ENCODE data around the gene TEX10. TPM values are rescaled to one million over a fixed set of nuclear protein-coding genes. Genes with fewer than 3 reads are reported as not detected.

The TEX10 gene
- total RNA-seq, 4 donors from 2014 or later: 10.0 to 19.0 (median 13.7) TPM

DNA sequence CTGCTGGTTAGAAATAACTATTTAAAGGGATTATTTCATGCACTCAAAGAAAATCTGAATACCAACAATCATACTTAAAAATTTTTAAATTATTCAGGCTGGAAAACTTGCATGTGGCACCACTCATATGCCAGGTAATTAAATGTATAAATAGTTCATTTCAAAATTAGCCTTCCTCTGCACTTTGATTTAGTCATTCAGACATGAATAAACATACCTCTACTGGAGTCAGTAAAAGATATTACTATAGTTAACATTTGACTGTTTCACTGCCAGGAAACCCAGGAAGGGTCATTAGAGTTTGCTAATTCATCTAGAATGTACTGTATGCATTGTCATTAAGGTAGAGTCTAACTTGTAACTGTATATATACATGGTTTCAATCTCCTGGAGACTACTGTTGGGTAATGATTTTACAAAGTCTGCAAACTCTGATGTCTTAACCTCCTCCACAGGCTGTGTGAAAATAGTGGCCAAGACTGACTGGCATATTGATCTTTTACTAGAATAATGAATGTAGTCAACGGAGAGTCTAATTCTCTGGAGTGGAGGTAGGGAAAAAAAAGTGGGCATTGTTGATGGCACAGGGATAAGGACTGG, 43.7 kb downstream of the TEX10 start:
- H3K4me3 ChIP-seq: no peak overlapping the region
- no peaks in the 10 kb centered on the region for H3K9me3 ChIP-seq
- H3K27ac ChIP-seq: no peak overlapping the region
- 13 to 50% methylated on average over 1 of the region's 1 CpG for WGBS, 2 donors (ENCODE audit: low coverage in 1 of 2)
- TF ChIP-seq CTCF (IDR thresholded peaks at IDR 0.05) (no peak), POLR2AphosphoS5 (IDR thresholded peaks at IDR 0.05) (no peak), POLR2A (IDR thresholded peaks at IDR 0.05) (no peak), EP300 (IDR thresholded peaks at IDR 0.05) (no peak)
- peaks cover 0 to 22% (median 6%) of the 10 kb centered on the region in 3 donors for H3K4me1 ChIP-seq
- ATAC-seq: no peak
- H3K36me3 ChIP-seq: peaks cover 0 to 47% of the 10 kb centered on the region in 2 donors
- H3K27me3 ChIP-seq: no peaks in the 10 kb centered on the region

DNA sequence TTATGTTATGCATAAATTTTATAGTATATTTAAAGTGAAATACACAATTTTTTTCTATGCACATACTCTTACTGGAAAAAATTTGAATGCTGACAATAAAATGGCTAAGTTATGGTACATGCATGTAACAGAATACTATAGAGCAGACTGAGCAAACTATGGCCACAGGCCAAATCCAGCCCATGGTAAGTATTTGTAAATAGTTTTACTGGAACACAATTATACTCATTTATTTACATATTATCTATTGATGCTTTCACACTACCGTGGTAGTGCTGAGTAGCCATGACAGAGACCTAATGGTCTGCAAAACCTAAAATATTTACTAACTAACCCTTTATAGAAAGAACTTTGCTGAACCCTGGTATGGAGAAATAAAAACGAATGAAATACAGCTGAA, 45.7 kb downstream of the TEX10 start:
- ATAC-seq: no peak
- 67 to 70% methylated on average over 2 of the region's 2 CpGs for WGBS, 2 donors (ENCODE audit: low coverage in 1 of 2)

GRCh38 chr9:100306283-100306682, 46.5 kb downstream of the TEX10 start:
- no peaks in the 10 kb centered on the region for H3K27me3 ChIP-seq
- no peak overlapping the region for H3K4me3 ChIP-seq
- 90 to 100% methylated on average over 1 of the region's 1 CpG for WGBS, 2 donors (ENCODE audit: low coverage in 1 of 2)
- no peaks in the 10 kb centered on the region for H3K9me3 ChIP-seq
- peaks cover 2 to 67% of the 10 kb centered on the region in 2 donors for H3K36me3 ChIP-seq
- peaks cover 0 to 36% (median 6%) of the 10 kb centered on the region in 3 donors for H3K4me1 ChIP-seq
- ATAC-seq: no peak
- TF ChIP-seq POLR2A (IDR thresholded peaks at IDR 0.05): no peak
- no peak for TF ChIP-seq POLR2AphosphoS5 (IDR thresholded peaks at IDR 0.05)
- TF ChIP-seq CTCF (IDR thresholded peaks at IDR 0.05): no peak
- H3K27ac ChIP-seq: no peak overlapping the region

More for the DNA sequence above, 45.7 kb downstream of the TEX10 start:
- no peak overlapping the region for H3K4me3 ChIP-seq
- H3K36me3 ChIP-seq: peaks cover 0 to 63% of the 10 kb centered on the region in 2 donors
- no peak overlapping the region for H3K27ac ChIP-seq
- H3K27me3 ChIP-seq: no peaks in the 10 kb centered on the region
- H3K9me3 ChIP-seq: no peaks in the 10 kb centered on the region
- TF ChIP-seq POLR2A (IDR thresholded peaks at IDR 0.05) (no peak), CTCF (IDR thresholded peaks at IDR 0.05) (no peak), POLR2AphosphoS5 (IDR thresholded peaks at IDR 0.05) (no peak), EP300 (IDR thresholded peaks at IDR 0.05) (no peak)
- peaks cover 0 to 36% (median 6%) of the 10 kb centered on the region in 3 donors for H3K4me1 ChIP-seq

DNA sequence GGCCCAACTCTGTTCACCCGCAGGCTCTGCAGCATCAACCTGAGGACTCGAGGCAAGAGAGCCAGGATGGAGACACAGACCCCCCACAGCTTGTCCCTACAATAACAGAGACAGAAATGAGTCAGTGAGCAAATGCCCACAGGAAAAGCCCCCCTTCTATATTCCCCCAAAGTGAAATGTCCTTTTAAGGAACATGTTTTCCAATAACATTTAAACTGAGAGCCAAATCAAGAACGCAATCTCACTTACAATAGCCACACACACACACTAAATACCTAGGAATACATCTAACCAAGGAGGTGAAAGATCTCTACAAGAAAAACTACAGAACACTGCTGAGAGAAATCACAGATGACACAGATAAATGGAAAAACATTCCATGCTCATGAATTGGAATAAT, 49.0 kb downstream of the TEX10 start:
- Histone ChIP-seq H3K4me1 (peaks cover 0 to 18% (median 0%) of the 10 kb centered on the region in 3 donors), H3K9me3 (no peaks in the 10 kb centered on the region), H3K4me3 (no peak overlapping the region), H3K27ac (no peak overlapping the region), H3K27me3 (no peaks in the 10 kb centered on the region), H3K36me3 (peaks cover 7 to 77% of the 10 kb centered on the region in 2 donors)
- 83 to 100% methylated on average over 1 of the region's 3 CpGs for WGBS, 2 donors (ENCODE audit: low coverage in 1 of 2)
- TF ChIP-seq CTCF (IDR thresholded peaks at IDR 0.05) (no peak), EP300 (IDR thresholded peaks at IDR 0.05) (no peak), POLR2A (IDR thresholded peaks at IDR 0.05) (no peak), POLR2AphosphoS5 (IDR thresholded peaks at IDR 0.05) (no peak)
- ATAC-seq: no peak

DNA sequence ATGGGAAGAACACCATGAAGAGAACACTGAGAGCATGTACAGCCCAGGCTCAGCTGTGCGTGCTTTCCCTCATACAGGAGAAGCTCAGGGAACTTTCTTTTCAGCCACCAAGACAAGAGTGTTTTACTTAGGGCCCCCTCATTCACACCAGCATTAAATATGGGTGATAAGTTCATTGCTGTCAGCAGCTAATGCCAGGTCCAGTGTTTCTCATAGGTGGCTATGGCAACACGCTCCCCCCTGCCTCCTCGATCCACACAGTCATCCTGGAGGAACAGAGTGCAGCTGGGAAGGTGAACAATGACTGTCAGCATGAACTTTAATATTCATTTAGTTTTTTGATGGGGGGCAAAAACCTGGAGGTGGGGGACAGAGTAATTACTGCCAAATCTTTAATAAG, 54.4 kb downstream of the TEX10 start:
- peaks cover 7 to 99% of the 10 kb centered on the region in 2 donors for H3K36me3 ChIP-seq

More for the DNA sequence above, 54.4 kb downstream of the TEX10 start:
- no peak for ATAC-seq
- Histone ChIP-seq H3K27ac (no peak overlapping the region), H3K4me1 (peaks cover 0 to 17% (median 0%) of the 10 kb centered on the region in 3 donors), H3K4me3 (no peak overlapping the region), H3K27me3 (no peaks in the 10 kb centered on the region), H3K9me3 (no peaks in the 10 kb centered on the region)
- 40 to 100% methylated on average over 1 of the region's 3 CpGs for WGBS, 2 donors (ENCODE audit: low coverage in 1 of 2)
- TF ChIP-seq POLR2AphosphoS5 (IDR thresholded peaks at IDR 0.05) (no peak), EP300 (IDR thresholded peaks at IDR 0.05) (no peak), POLR2A (IDR thresholded peaks at IDR 0.05) (no peak), CTCF (IDR thresholded peaks at IDR 0.05) (no peak)
